ENCODE measurements around the gene SCAF8. TPM values are rescaled to one million over a fixed set of nuclear protein-coding genes. Genes with fewer than 3 reads are reported as not detected.
"Not testable (repeated sequence)": the region's sequence is repeated elsewhere in the genome, so short reads cannot be mapped to it uniquely, and the experiment has no call there.

SCAF8 gene
- total and polyA plus RNA-seq, 7 experiments from 2014 or later: 12.4 to 69.2 (median 49.1) TPM

DNA sequence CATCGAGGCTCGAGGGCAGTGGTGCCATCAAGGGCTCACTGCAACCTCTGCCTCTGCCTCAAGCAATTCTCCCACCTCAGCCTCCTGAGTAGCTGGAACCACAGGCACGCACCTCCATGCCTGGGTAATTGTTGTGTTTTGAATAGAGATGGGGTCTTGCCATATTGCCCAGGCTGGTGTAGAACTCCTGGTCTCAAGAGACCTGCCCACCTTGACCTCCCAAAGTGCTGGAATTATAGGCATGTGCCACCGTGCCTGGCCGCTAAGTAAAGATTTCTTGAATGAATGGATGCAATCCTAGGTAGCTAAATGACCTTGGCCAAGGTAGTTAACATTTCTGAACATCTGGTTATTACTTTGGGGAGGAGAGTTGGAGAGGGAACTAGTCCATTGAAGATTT, 7.4 kb downstream of the SCAF8 start:
- peaks cover 18 to 24% of the 10 kb centered on the region in 2 donors for H3K4me1 ChIP-seq (ENCODE audit: control insufficient read depth in 2 of 2, insufficient read depth in 2 of 2, low read length in 2 of 2)
- Mint-ChIP-seq H3K27me3 (no peaks in the 10 kb centered on the region), H3K4me3 (peak overlapping the region in 7 of 10 donors; percentile 2 to 92 (median 20)), H3K27ac (no peak overlapping the region), H3K9me3 (no peaks in the 10 kb centered on the region), H3K4me1 (peaks cover 32 to 94% (median 85%) of the 10 kb centered on the region in 7 donors), H3K36me3 (peaks cover 0 to 40% (median 20%) of the 10 kb centered on the region in 5 donors)
- CTCF ChIA-PET: no interaction called here
- intact Hi-C loops (cut with micrococcal nuclease): loop anchor here in 1 of 2 donors (5.0 kb wide), 1 partner anchor 42 kb away; no protein-coding TSS in a partner anchor
- no peaks in the 10 kb centered on the region for H3K27me3 ChIP-seq (ENCODE audit: control insufficient read depth in 2 of 2, insufficient read depth in 2 of 2, low read length in 2 of 2)
- H3K36me3 ChIP-seq (ENCODE audit: control insufficient read depth in 2 of 3, insufficient read depth in 3 of 3, low read length in 3 of 3): peaks cover 0 to 5% (median 0%) of the 10 kb centered on the region in 3 experiments
- DNase-seq (no peak), ATAC-seq (no peak)
- POLR2A ChIA-PET: no interaction called here
- no peak overlapping the region for H3K4me3 ChIP-seq (ENCODE audit: low read length)
- no peaks in the 10 kb centered on the region for H3K9me3 ChIP-seq (ENCODE audit: control insufficient read depth in 2 of 3, low read length in 3 of 3)
- H3K27ac ChIP-seq (ENCODE audit: low read depth, low read length): no peak overlapping the region

DNA sequence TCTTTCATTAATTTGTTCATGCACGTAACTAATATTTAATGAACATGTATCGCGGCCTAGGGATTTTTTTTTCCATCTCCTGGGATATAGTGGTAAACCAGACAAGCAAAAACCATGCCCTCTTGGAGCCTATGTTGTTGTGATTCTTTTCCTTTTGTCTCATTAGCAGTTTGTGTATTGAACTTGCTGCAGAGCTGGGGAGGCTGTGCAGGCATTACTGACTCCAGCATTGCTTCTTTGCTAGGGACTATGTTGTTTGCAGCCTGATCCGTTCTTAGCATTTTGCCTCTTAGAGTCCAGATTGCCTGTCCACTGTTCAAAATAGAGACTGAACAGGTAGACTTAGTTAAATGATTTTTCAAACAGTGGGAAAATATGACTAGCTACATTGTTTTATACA, 9.7 kb downstream of the SCAF8 start:
- Mint-ChIP-seq H3K4me3 (peak overlapping the region in 6 of 10 donors; percentile 2 to 50 (median 14)), H3K4me1 (peaks cover 28 to 94% (median 88%) of the 10 kb centered on the region in 7 donors), H3K27ac (no peak overlapping the region), H3K9me3 (no peaks in the 10 kb centered on the region), H3K36me3 (peaks cover 0 to 30% (median 24%) of the 10 kb centered on the region in 5 donors), H3K27me3 (no peaks in the 10 kb centered on the region)
- intact Hi-C loops (cut with micrococcal nuclease): loop anchor here in 1 of 2 donors (1.0 to 5.0 kb wide), 2 partner anchors 9 to 39 kb away; no protein-coding TSS in a partner anchor
- ChIA-PET POLR2A (interaction anchor here (0.7 kb wide), 1 partner anchor 9 kb away, joined by 3 read pairs; no protein-coding TSS in a partner anchor), CTCF (interaction anchor here (0.5 to 0.9 kb wide), 2 partner anchors 31 to 1317 kb away, joined by 3 to 4 read pairs; no protein-coding TSS in a partner anchor)
- ATAC-seq (no peak), DNase-seq (no peak)
- Histone ChIP-seq H3K4me1 (ENCODE audit: control insufficient read depth in 2 of 2, insufficient read depth in 2 of 2, low read length in 2 of 2) (peaks cover 13 to 16% of the 10 kb centered on the region in 2 donors), H3K36me3 (ENCODE audit: control insufficient read depth in 2 of 3, insufficient read depth in 3 of 3, low read length in 3 of 3) (peaks cover 0 to 5% (median 0%) of the 10 kb centered on the region in 3 experiments), H3K27ac (ENCODE audit: low read depth, low read length) (no peak overlapping the region), H3K9me3 (ENCODE audit: control insufficient read depth in 2 of 3, low read length in 3 of 3) (no peaks in the 10 kb centered on the region), H3K4me3 (ENCODE audit: low read length) (no peak overlapping the region), H3K27me3 (ENCODE audit: control insufficient read depth in 2 of 2, insufficient read depth in 2 of 2, low read length in 2 of 2) (no peaks in the 10 kb centered on the region)

DNA sequence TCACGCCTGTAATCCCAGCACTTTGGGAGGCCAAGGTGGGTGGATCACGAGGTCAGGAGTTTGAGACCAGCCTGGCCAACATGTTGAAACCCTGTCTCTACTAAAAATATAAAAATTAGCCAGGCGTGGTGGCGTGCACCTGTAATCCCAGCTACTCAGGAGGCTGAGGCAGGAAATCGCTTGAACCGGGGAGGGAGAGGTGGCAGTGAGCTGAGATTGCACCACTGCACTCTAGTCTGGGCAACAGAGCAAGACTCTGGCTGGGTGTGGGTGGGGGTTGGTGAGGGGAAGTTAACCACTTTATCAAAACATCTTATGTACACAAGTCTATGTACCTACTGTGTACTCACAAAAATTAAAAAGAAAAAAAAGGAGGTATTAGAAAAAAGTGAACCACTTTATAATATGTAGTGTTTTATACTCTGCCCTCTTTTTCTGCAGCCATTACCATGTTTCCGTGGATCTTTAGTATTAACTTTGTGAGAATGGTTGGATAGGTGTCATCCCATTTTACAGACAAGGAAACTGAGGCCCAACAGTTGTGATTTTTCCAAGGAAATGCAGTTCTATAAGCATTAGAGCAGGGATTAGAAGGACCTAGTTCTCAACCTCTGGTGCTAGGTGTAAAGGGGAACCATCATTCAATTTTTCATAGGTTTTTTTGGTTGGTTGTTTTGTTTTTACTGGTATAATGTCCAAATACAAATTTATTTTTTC, 11.0 kb downstream of the SCAF8 start:
- H3K4me3 ChIP-seq (ENCODE audit: low read length); CTCF ChIA-PET; H3K27ac ChIP-seq (ENCODE audit: low read depth, low read length); H3K9me3 Mint-ChIP-seq; POLR2A ChIA-PET; H3K9me3 ChIP-seq (ENCODE audit: control insufficient read depth in 2 of 3, low read length in 3 of 3); H3K27me3 ChIP-seq (ENCODE audit: control insufficient read depth in 2 of 2, insufficient read depth in 2 of 2, low read length in 2 of 2); DNase-seq; H3K27me3 Mint-ChIP-seq; H3K36me3 ChIP-seq (ENCODE audit: control insufficient read depth in 2 of 3, insufficient read depth in 3 of 3, low read length in 3 of 3); ATAC-seq: not testable (repeated sequence)
- H3K4me1 ChIP-seq (ENCODE audit: control insufficient read depth in 2 of 2, insufficient read depth in 2 of 2, low read length in 2 of 2): peaks cover 8 to 17% of the 10 kb centered on the region in 2 donors
- intact Hi-C loops (cut with micrococcal nuclease): loop anchor here in 1 of 2 donors (5.0 kb wide), 1 partner anchor 38 kb away; no protein-coding TSS in a partner anchor
- H3K4me3 Mint-ChIP-seq: peak overlapping the region in 5 of 10 donors; percentile 9 to 40 (median 16)
- H3K4me1 Mint-ChIP-seq: peaks cover 20 to 94% (median 86%) of the 10 kb centered on the region in 7 donors
- H3K27ac Mint-ChIP-seq: peak overlapping the region in 2 of 9 donors; percentile 19 to 45
- H3K36me3 Mint-ChIP-seq: peaks cover 0 to 26% (median 20%) of the 10 kb centered on the region in 5 donors

DNA sequence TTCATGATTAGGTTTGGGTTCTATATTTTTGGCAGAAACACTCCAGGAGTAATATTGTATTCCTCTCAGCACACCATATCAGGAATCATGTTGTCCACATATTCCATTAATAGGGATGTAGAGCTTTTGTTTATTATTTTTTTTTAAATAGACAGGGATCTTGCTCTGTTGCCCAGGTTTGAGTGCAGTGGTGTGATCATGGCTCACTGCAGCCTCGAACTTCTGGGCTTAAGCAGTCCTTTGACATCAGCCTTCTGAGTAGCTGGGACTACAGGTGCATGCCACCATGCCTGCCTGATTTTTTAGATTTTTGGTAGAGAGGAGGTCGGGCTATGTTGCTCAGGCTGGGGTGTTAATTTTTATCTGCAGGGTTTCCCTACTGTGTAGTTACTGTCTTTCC, 12.0 kb downstream of the SCAF8 start:
- H3K4me1 Mint-ChIP-seq: peaks cover 17 to 94% (median 86%) of the 10 kb centered on the region in 7 donors
- peak overlapping the region in 9 of 10 donors; percentile 8 to 66 (median 30) for H3K4me3 Mint-ChIP-seq
- CTCF ChIA-PET: interaction anchor here (1.4 kb wide), 1 partner anchor 14 kb away, joined by 3 read pairs; no protein-coding TSS in a partner anchor
- peak overlapping the region in 2 of 9 donors; percentile 19 to 45 for H3K27ac Mint-ChIP-seq
- ATAC-seq (no peak), DNase-seq (no peak)
- H3K27ac ChIP-seq (ENCODE audit: low read depth, low read length): no peak overlapping the region
- H3K9me3 ChIP-seq (ENCODE audit: control insufficient read depth in 2 of 3, low read length in 3 of 3): no peaks in the 10 kb centered on the region
- POLR2A ChIA-PET: no interaction called here
- peaks cover 0 to 32% (median 26%) of the 10 kb centered on the region in 5 donors for H3K36me3 Mint-ChIP-seq
- H3K9me3 Mint-ChIP-seq: no peaks in the 10 kb centered on the region
- H3K4me3 ChIP-seq (ENCODE audit: low read length): no peak overlapping the region
- intact Hi-C loops (cut with micrococcal nuclease): no loop called here
- no peaks in the 10 kb centered on the region for H3K27me3 ChIP-seq (ENCODE audit: control insufficient read depth in 2 of 2, insufficient read depth in 2 of 2, low read length in 2 of 2)
- no peaks in the 10 kb centered on the region for H3K27me3 Mint-ChIP-seq
- no peaks in the 10 kb centered on the region for H3K36me3 ChIP-seq (ENCODE audit: control insufficient read depth in 2 of 3, insufficient read depth in 3 of 3, low read length in 3 of 3)
- H3K4me1 ChIP-seq (ENCODE audit: control insufficient read depth in 2 of 2, insufficient read depth in 2 of 2, low read length in 2 of 2): peaks cover 8 to 17% of the 10 kb centered on the region in 2 donors

DNA sequence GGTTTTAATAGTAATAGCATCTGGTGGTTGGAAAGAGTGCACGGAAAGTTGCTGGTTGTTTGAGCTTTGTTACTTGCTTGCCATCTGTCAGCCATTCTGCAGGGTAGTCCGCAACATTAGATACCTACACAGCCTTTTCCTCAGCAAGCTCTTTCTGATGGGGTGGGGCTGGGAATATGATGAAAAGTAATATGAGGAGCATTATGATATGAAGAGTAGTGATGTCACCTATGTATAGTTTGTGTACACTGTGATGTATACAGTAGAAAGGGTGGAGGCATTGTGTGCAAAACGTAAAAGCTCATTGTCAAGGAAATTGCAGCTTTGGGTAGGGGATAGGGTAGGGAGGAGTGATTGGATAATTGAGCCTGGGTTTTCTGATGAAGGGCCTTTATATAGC, 16.1 kb downstream of the SCAF8 start:
- ATAC-seq (no peak), DNase-seq (no peak)
- Mint-ChIP-seq H3K27me3 (no peaks in the 10 kb centered on the region), H3K9me3 (no peaks in the 10 kb centered on the region), H3K4me1 (peaks cover 20 to 91% (median 83%) of the 10 kb centered on the region in 7 donors), H3K27ac (peak overlapping the region in 3 of 9 donors; percentile 16 to 51 (median 25)), H3K4me3 (peak overlapping the region in 9 of 10 donors; percentile 26 to 63 (median 42)), H3K36me3 (peaks cover 0 to 30% (median 20%) of the 10 kb centered on the region in 5 donors)
- Histone ChIP-seq H3K4me3 (ENCODE audit: low read length) (no peak overlapping the region), H3K27me3 (ENCODE audit: control insufficient read depth in 2 of 2, insufficient read depth in 2 of 2, low read length in 2 of 2) (no peaks in the 10 kb centered on the region), H3K36me3 (ENCODE audit: control insufficient read depth in 2 of 3, insufficient read depth in 3 of 3, low read length in 3 of 3) (no peaks in the 10 kb centered on the region), H3K4me1 (ENCODE audit: control insufficient read depth in 2 of 2, insufficient read depth in 2 of 2, low read length in 2 of 2) (peaks cover 11 to 24% of the 10 kb centered on the region in 2 donors), H3K9me3 (ENCODE audit: control insufficient read depth in 2 of 3, low read length in 3 of 3) (no peaks in the 10 kb centered on the region), H3K27ac (ENCODE audit: low read depth, low read length) (no peak overlapping the region)
- intact Hi-C loops (cut with micrococcal nuclease): no loop called here
- ChIA-PET POLR2A (interaction anchor here (1.7 kb wide), 1 partner anchor 15 kb away, joined by 8 read pairs; no protein-coding TSS in a partner anchor), CTCF (no interaction called here)

DNA sequence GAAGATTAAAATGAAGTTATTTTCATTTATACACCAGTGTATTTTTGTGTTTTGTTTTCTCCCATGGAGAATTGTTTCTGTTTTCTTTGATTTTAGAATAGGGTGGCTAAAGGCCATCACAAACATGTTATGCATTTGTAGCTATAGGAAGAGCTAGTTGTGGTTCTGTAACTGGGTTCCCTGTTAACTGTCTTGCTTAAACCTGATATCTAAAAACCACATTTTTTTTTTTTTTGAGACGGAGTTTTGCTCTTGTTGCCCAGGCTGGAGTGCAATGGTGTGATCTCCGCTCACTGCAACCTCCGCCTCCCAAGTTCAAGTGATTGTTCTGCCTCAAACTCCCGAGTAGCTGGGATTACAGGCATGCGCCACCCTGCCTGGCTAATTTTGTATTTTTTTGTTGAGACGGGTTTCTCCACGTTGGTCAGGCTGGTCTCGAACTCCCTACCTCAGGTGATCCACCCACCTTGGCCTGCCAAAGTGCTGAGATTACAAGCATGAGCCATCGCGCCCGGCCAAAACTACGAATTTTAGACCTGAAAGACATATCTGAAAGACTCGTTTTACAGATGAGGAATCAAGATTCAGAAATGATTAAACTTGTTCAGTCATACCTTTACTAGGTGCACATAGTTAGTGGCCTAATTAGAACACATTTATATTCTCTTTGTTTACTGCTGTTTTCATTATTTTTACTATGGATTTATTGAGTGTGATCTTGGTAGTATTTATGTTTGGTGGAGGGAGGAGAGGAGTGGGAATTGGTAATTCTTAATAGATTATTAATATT, 18.0 kb downstream of the SCAF8 start:
- H3K36me3 ChIP-seq (ENCODE audit: control insufficient read depth in 2 of 3, insufficient read depth in 3 of 3, low read length in 3 of 3): no peaks in the 10 kb centered on the region
- H3K36me3 Mint-ChIP-seq: peaks cover 0 to 23% (median 13%) of the 10 kb centered on the region in 5 donors
- H3K27ac ChIP-seq (ENCODE audit: low read depth, low read length): no peak overlapping the region
- CTCF ChIA-PET: no interaction called here
- DNase-seq: no peak
- H3K4me1 Mint-ChIP-seq: peaks cover 20 to 91% (median 81%) of the 10 kb centered on the region in 7 donors
- ATAC-seq: no peak
- intact Hi-C loops (cut with micrococcal nuclease): no loop called here
- H3K4me3 ChIP-seq (ENCODE audit: low read length): no peak overlapping the region
- H3K4me3 Mint-ChIP-seq: peak overlapping the region in 9 of 10 donors; percentile 5 to 51 (median 14)
- POLR2A ChIA-PET: interaction anchor here (0.6 kb wide), 1 partner anchor 18 kb away, joined by 5 read pairs; no protein-coding TSS in a partner anchor
- no peaks in the 10 kb centered on the region for H3K9me3 ChIP-seq (ENCODE audit: control insufficient read depth in 2 of 3, low read length in 3 of 3)
- no peaks in the 10 kb centered on the region for H3K9me3 Mint-ChIP-seq
- H3K4me1 ChIP-seq (ENCODE audit: control insufficient read depth in 2 of 2, insufficient read depth in 2 of 2, low read length in 2 of 2): peaks cover 17 to 21% of the 10 kb centered on the region in 2 donors
- no peaks in the 10 kb centered on the region for H3K27me3 ChIP-seq (ENCODE audit: control insufficient read depth in 2 of 2, insufficient read depth in 2 of 2, low read length in 2 of 2)
- H3K27ac Mint-ChIP-seq: peak overlapping the region in 4 of 9 donors; percentile 15 to 65 (median 28)
- H3K27me3 Mint-ChIP-seq: no peaks in the 10 kb centered on the region

All from naive thymus-derived CD4-positive, alpha-beta T cell (primary cell).